Right renal pelvis (tissue), 4 donors: ENCODE results near the gene CDC42EP1. TPM values are rescaled to one million over a fixed set of nuclear protein-coding genes. Genes with fewer than 3 reads are reported as not detected.
A peak's percentile ranks its signal among the peaks of the same experiment; 100 is the strongest.

Experiments
- DNase-seq, 4 donors: peaks; one replicate each; pipeline ENCODE4 v3.0.0-alpha.2; 2013; ENCODE audit warnings: low read depth in 4 of 4, low spot score in 3 of 4, missing footprints in 1 of 4
- polyA plus RNA-seq, 4 donors: library from polyadenylated mRNA; unstranded; fragments of 120-200 nt; gene quantifications; one replicate each; pipeline ENCODE4 v1.2.1, GENCODE V29; 2013; ENCODE audit not compliant: insufficient read length in 4 of 4

The CDC42EP1 gene
- polyA plus RNA-seq, 4 donors = 44.6 to 59.2 (median 51.2) TPM

- DNase-seq = no peak
These were observed 1.5 kb upstream of the CDC42EP1 start for GRCh38 chr22:37558815-37559214.

DNA sequence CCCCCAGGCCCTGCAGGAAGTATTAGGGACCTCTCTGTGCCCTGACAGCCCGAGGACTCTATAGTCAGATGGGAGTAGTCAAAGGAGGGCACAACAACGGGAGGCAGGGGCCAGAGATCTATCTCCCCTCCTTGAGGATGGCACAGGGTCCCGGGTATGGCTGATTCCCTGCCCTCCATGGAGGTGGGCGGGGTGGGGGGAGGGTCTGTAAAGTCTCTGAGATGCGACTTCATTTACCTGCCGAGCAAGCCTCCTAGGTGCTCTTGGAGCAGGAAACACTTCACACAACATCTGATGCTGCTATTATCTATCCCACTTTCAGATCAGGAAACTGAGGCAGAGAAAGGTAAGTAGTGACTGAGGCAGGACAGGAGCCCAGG lies 769 bp upstream of the CDC42EP1 start:
- no peak for DNase-seq

GRCh38 chr22:37560608-37561211 lies 430 bp downstream of the CDC42EP1 start:
- DNase-seq = no peak

DNA sequence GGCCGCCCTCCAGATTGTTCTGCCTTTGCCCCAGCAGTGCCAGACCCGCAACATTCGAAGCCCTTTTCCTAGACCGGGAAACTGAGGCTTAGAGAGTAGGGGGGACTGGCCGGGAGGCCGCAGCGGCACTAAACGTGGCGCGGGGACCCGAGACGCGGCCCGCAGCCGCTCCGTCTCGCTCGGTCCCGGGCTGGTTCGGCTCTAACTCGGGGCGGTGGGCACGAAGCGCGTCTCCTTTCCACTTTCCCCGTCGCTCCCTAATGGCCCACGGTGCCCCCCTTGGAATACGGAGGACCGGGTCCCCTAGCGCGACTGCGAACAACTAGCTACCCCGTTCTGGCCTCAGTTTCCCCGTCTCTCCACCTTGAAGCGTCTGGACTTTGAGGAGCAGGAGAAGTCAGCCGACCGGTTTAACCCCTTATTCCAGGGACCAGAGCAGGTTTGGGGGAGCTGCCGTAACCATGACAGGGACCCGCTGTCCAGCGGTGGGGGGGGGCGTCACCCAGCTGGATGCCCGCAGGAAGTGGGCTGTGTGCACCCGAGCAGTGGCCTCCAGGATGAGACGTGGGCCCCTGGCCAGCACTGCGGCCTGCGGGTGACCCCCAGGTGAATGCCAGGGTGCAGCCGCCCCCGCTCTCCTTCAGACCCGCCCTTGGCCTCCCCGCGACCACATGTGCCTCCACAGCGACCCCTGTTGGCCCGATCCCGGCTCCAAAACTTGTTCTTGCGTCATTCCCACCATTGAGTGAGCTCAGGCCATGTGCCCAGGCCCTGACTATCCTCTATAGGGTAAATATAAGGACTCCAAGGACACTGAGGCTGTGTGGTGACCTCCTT lies 1.1 kb downstream of the CDC42EP1 start:
- DNase-seq = peak; percentile 86 to 88 (median 87)

DNA sequence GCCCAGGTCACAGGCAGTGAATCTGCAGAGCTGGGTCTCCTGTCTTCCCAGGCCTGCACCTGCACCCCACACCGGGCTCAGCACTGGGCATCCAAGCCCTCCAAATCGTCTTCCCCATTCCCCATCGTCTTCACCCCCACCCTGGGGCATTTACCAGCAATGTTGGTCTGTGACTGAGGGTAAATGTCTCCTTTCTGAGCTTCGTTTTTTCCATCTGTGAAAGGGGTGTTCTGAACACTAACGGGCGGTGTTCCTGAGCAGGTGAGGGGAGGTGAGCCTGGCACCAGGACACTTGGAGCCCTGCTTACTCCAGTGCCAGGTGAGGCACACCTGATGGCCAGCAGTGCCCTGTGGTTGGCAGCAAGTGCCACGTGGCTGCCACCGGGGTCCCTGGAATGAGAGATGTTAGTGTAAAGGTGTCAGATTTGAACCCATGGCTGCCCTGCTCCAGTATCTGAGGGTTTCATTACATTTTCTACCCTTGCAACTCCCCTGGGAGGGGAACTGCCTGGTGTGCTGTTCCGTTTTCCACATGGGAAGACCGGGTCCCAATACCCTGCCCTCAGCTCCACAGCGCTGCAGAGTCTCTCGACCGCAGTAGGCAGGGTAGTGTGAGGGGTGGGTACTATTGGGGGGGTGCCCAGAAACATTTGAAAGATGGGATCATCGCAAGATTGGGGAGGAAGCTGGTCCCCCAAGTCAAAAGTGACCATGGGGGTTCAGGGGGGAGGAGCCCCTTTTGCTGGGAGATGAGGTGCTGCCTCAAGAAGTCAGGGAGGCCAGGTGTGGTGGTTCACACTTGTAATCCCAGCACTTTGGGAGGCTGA lies 2.0 kb downstream of the CDC42EP1 start:
- no peak for DNase-seq

DNA sequence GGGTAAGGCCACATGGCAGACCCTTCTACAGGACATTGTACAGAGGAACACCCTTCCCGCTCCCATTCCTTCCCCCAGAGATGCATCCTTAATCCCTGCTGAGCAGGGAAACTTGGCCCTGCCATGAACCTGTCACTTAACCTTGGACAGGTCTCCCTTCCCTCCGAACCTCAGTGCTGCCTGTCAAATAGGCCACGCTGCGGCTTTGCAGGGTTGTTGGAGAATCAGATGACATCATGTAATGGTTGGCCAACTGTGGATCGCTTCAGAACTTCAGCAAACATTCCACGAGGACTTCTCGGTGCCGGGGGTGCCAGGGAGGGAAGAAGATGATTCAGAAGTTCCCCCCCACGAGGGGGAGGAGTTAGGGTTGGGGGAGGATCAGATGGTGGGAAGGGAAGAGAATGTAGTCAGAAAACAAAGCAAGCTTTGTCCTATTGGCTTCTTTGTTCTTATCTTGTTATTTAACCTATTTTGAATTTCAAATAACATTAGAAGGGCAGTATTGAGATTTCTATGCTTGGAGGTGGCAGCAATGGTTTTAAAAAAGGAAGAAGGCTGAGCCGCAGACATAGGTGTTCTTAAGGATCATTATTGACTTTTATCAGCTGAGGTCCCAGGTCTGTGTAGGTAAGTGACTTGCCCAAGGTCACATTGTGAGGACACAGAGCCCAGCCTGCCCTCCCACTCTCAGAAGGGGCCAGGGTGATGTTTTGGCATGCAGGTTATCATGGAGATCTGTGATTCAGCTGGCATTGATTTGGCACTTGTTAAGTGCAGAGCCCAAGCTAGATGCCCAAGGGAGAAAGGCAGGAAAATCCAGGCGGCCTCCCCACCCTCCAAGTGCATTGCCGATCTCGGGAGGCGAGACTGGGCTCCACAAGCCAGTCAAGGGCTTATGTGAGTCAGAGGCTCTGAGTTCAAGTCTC lies 3.1 kb downstream of the CDC42EP1 start:
- DNase-seq = no peak

DNA sequence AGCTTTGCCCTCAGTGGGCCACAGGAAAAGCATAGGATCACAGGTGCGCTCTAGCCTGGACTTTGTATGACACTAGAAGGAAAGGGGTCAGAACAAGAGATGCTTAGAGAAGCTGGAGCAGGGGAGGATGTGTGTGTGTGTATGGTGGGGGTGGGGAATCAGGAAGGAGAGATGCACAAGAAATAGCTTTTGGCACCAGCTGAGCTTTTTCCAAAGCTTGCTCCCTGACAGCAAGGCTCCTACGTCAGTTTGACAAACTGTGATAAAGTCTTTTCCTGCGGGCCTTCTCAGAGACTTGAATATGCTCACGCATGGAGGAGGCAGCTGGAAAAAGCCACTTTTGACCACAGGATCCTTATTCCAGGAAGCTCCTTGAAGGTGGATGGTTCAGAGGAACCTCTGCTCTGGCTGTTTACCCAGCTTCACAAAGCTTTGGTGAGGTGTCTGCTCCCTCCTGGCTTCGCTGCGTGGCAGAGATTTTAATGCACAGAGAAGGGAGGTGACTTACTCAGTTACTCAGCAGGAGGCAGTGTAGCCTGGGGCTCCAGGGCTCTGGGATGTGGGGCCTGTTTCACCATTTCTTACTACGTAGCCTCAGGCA lies 3.9 kb downstream of the CDC42EP1 start:
- DNase-seq = no peak

DNA sequence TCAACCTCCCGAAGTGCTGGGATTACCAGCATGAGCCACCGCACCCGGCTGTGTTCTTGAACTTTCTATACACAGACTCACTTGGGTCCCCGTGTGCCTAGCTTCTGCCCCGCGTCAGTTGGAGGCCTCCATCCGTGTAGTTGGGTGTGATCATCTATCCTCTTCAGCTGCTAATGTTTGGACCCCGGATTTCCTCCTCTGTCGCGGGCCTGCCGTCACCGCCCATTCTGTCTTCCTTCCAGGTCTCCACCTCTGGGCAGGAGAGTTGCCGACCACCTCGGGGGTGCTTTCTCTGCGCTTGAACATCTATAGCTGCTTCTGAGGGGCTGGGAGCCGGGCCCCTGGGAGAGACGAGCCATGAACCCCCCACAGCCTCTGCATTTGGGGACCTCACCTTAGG lies 5.5 kb downstream of the CDC42EP1 start:
- no peak for DNase-seq

- no peak for DNase-seq
These were observed 6.1 kb downstream of the CDC42EP1 start for GRCh38 chr22:37566329-37566837.

DNA sequence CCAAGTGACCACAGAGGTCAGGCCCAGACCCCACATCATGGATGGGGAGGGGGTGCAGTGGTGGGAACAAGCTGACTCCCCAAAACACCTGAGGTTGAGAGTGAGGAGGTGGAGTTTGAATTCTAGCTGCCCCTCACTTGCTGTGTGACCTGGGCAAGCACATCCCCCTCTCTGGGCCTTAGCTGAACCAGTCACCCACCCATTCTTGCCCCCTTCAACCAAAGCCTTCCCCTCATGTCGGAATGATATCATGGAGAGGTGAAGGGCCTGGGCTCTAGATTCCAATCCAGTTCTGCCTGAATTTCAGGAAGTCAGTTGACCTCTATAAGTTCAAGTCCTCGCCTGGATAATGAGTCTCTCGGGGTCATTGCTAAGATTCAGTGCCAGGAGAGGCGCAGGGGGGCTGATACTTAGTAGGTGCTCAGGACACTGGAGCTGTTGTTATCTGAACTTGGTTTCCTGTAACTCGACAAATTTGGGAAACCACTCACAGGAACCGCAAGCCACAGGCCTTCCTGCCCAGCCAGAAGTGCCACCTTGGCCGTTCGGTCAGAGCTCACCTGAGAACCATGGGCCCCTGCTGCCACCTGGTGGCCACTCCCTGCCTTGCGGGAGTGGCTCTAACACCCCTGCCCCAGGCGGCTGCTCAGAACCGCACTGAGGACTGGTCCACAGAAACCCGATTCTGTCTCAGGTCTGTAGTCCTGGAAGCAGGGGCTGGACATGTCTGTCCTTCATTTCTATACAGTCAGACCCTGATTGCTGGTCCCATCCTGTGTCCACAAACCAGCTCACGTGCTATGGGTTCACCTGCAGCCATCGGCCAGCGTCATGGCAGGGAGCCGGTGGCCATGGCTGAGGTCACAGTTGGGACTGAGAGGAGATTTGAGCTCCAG lies 6.9 kb downstream of the CDC42EP1 start:
- DNase-seq = no peak

- DNase-seq = no peak
These were observed 7.7 kb downstream of the CDC42EP1 start for GRCh38 chr22:37568012-37568411.

- DNase-seq = no peak
These were observed 8.2 kb downstream of the CDC42EP1 start for GRCh38 chr22:37568448-37569008.

- DNase-seq = no peak
These were observed 9.0 kb downstream of the CDC42EP1 start for GRCh38 chr22:37569009-37569920.

DNA sequence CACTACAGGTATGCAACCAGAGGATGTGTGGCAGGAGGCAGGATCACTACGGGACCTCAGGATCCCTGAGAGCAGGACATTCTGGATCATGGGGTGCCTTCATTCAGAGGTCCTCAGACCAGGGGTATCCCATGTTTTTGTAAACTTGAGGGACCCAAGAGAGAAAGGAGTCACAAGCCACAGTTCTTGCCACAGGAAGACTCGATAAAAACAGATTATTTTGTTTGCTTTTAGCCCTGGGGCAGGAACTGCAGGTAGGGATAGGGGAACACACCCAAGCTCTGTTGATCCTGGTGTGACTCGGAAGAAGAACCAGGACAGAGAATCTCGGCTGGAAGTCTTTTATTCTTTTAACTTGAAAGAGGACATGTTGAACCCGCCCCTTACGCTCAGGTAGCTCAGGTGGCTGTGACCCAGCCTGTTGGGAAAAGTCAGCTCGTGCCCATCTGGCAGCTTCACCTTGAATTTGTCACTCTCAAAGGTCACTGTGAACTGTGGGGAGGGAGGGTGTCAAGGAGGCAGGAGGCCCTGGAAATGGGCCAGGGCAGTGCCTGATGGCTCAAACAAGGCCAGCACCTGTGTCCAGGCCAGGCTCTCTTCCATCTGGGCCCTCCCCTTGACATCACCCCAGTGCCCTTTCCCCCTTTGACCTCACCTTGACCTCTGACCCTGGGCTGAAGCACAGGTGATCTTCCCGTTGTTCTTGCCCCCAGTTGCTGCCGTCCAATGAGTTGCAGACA lies 9.8 kb downstream of the CDC42EP1 start:
- no peak for DNase-seq

DNA sequence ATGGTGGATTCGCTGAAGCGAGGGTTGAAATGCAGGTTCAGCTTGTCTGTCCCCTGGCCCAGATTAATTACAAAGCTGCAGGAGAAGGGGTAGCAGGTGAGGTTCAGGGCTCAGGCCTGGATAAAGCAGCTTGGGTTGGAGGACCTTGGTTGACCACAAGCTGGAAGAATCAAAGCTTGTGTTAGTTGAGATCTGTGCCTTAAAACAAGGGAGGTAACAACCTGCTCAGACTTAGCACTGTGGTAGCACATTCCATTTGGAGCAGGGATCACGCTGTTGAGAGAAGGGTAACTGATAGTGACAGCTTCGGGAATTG lies 10.3 kb downstream of the CDC42EP1 start:
- no peak for DNase-seq

DNA sequence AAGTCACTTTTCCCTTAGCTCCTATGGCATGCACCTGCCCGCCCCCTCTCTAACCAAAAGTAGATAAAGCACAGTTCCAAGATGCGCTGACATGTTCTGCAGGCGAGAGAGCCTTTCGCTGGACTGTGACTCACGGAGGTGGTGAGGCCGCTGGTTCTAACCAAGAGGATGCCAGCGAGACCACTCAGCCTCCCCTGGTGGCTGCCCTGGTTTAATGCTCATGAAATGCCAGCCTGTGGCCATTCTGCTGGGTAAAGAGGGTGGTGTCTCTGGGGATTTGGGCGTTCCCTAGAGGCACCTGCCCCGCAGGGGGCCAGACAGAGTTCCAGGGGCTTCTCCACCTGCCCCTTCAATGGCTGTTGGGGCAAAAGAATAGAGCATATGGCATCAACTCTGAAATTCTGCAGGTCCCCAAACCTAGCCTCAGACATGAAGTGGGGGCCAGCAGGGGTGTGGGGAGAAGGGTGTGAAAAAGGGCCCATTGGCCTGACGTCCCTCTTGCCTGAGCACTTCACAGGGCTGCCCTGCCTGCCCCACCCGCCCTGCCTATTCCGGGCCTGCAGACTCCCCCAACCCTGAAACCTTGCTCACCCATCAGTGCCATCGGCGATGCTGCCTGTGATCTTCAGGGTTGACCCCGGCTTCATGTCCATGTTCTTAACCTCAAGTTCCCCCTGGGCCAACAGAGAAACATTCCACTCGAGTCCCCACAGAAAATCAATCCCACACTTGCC lies 11.1 kb downstream of the CDC42EP1 start:
- no peak for DNase-seq
